B cell (primary cell): Measurements from ENCODE around the gene ERAP2. TPM values are rescaled to one million over a fixed set of nuclear protein-coding genes. Genes with fewer than 3 reads are reported as not detected.

Experiments
- ATAC-seq: fragments of 200-7000 bp; cut with Tn5 transposase; one replicate; pipeline ENCODE4 v1.10.0; 2021; ENCODE audit warnings: low read depth, mild to moderate bottlenecking, moderate number of reproducible peaks, moderate library complexity
- CTCF ChIA-PET: fragments of 350-600 bp; sonication (Branson Sonifier 250); formaldehyde crosslinking; loops from one replicate; lab custom pipeline; 2021; ENCODE audit warnings: antibody characterized with exemption, inconsistent platforms; lab: Charles Lee
- POLR2A ChIA-PET: fragments of 350-600 bp; sonication (Branson Sonifier 250); formaldehyde crosslinking; loops from one replicate; lab custom pipeline; 2021; ENCODE audit warnings: antibody characterized with exemption; lab: Charles Lee
- DNase-seq: peaks from one replicate; pipeline ENCODE4 v3.0.0; 2013
- H2AFZ ChIP-seq: 2 replicates; pipeline ENCODE4 v1.6.1; 2012; ENCODE audit warnings: mild to moderate bottlenecking, low read depth, low read length; ENCODE audit not compliant: insufficient read depth, poor library complexity, severe bottlenecking
- H3K27ac ChIP-seq, 2 donors: 1 replicate in 1 of 2; 2 replicates in 1 of 2; pipeline ENCODE4 v1.5.1; 2012 to 2013; ENCODE audit warnings: low read length in 2 of 2, mild to moderate bottlenecking in 2 of 2, moderate library complexity in 1 of 2
- H3K27me3 ChIP-seq, 4 experiments: fragments of 200-600 bp in 1 of 4; sonication (generic) in 1 of 4; replicated peaks in 1 of 4; 1 replicate in 2 of 4; 2 replicates in 2 of 4; pipeline versions ENCODE4 v1.6.1 to v1.7.0; 2013 to 2016; ENCODE audit warnings: low read length in 3 of 4, mild to moderate bottlenecking in 2 of 4, mixed read lengths in 1 of 4, moderate library complexity in 1 of 4; ENCODE audit not compliant: insufficient read depth in 4 of 4, control insufficient read depth in 3 of 4; ENCODE audit errors: control extremely low read depth in 1 of 4
- H3K36me3 ChIP-seq, 2 experiments: replicated peaks in 1 of 2; 1 replicate in 1 of 2; 2 replicates in 1 of 2; pipeline versions ENCODE4 v1.6.1 to v1.7.1; 2013; ENCODE audit warnings: low read length in 1 of 2; ENCODE audit not compliant: insufficient read depth in 2 of 2, control insufficient read depth in 1 of 2; ENCODE audit errors: control extremely low read depth in 1 of 2, extremely low read depth in 1 of 2
- H3K4me1 ChIP-seq, 2 donors: fragments of 200-600 bp in 1 of 2; sonication (generic) in 1 of 2; 1 replicate in 1 of 2; 2 replicates in 1 of 2; pipeline versions ENCODE4 v1.5.1 to v1.6.1; 2013 to 2017; ENCODE audit warnings: low read length in 2 of 2; ENCODE audit not compliant: control insufficient read depth in 2 of 2, insufficient read depth in 2 of 2
- H3K4me2 ChIP-seq: replicated peaks from 2 replicates; pipeline ENCODE3; 2012; ENCODE audit warnings: mild to moderate bottlenecking, low read depth, low read length; ENCODE audit not compliant: poor library complexity, severe bottlenecking
- H3K4me3 ChIP-seq, 5 experiments: fragments of 200-600 bp in 1 of 5; sonication (generic) in 1 of 5; 1 replicate in 3 of 5; 2 replicates in 2 of 5; pipeline versions ENCODE4 v1.5.1 to v1.7.0; 2011 to 2016; ENCODE audit warnings: low read length in 4 of 5, mild to moderate bottlenecking in 4 of 5, low read depth in 2 of 5, control low read depth in 1 of 5, moderate library complexity in 1 of 5; ENCODE audit not compliant: insufficient read depth in 1 of 5; ENCODE audit errors: control extremely low read depth in 1 of 5, extremely low read depth in 1 of 5
- H3K79me2 ChIP-seq: fragments of 200-600 bp; sonication (generic); one replicate; pipeline ENCODE4 v1.6.0; 2016; ENCODE audit warnings: low read length; ENCODE audit not compliant: control insufficient read depth, insufficient read depth
- H3K9ac ChIP-seq: fragments of 200-600 bp; sonication (generic); 2 replicates; pipeline ENCODE4 v1.6.1; 2017; ENCODE audit warnings: mild to moderate bottlenecking, low read length, moderate library complexity
- H3K9me3 ChIP-seq, 3 donors: one replicate each; pipeline versions ENCODE4 v1.6.1 to v1.7.1; 2013; ENCODE audit warnings: low read length in 2 of 3; ENCODE audit not compliant: control insufficient read depth in 2 of 3, insufficient read depth in 1 of 3; ENCODE audit errors: control extremely low read depth in 1 of 3
- H4K20me1 ChIP-seq: 2 replicates; pipeline ENCODE4 v1.6.0; 2012; ENCODE audit warnings: mild to moderate bottlenecking, low read length; ENCODE audit not compliant: insufficient read depth, control insufficient read depth, poor library complexity, severe bottlenecking
- H3K27ac Mint-ChIP-seq: one replicate; pipeline ENCODE4 v1.8.0; 2021; ENCODE audit warnings: mixed read lengths
- H3K27me3 Mint-ChIP-seq: one replicate; pipeline ENCODE4 v1.8.0; 2021; ENCODE audit warnings: mixed read lengths
- H3K4me1 Mint-ChIP-seq: one replicate; pipeline ENCODE4 v1.8.0; 2021; ENCODE audit warnings: mixed read lengths
- H3K4me3 Mint-ChIP-seq: one replicate; pipeline ENCODE4 v1.8.0; 2021; ENCODE audit warnings: mixed read lengths
- H3K9me3 Mint-ChIP-seq: one replicate; pipeline ENCODE4 v1.8.0; 2022; ENCODE audit warnings: mixed read lengths; ENCODE audit not compliant: insufficient read depth
- CTCF ChIP-seq: fragments of 200-600 bp; IDR thresholded peaks from one replicate; pipeline ENCODE4 v1.8.0; 2022; ENCODE audit warnings: antibody characterized with exemption, mild to moderate bottlenecking
- EZH2 ChIP-seq: IDR thresholded peaks from 2 replicates; pipeline ENCODE4 v1.6.1; 2012; ENCODE audit warnings: borderline replicate concordance, low read depth, mild to moderate bottlenecking, moderate library complexity, low read length; ENCODE audit not compliant: insufficient read depth, poor library complexity, severe bottlenecking
- WGBS: methylation state at CpG from one replicate; pipeline ENCODE4 v1.1.5; 2013; ENCODE audit warnings: missing lambda C conversion rate; ENCODE audit not compliant: insufficient coverage; 5-methylcytosine and 5-hydroxymethylcytosine counted together
- intact Hi-C: fragments of 100-400 bp; cut with micrococcal nuclease; formaldehyde crosslinking; loops from one replicate; pipeline ENCODE4 v1.10.0; 2022
- polyA plus RNA-seq: library from polyadenylated mRNA; depleted of rRNA; stranded (reverse); fragments of >200 nt; gene quantifications from 2 replicates; pipeline ENCODE4 v1.2.3, GENCODE V29; 2012
- total RNA-seq, 2 donors: library from RNA; stranded (reverse); fragments of 120-200 nt in 1 of 2; gene quantifications; 1 replicate in 1 of 2; 2 replicates in 1 of 2; pipeline versions ENCODE4 v1.2.3 to v1.2.4, GENCODE V29; 2013 to 2022

Gene ERAP2
- total and polyA plus RNA-seq, 2 donors (not counting 1 experiment from before 2014, with no cell fraction given), result 18.5 to 74.2 TPM

DNA sequence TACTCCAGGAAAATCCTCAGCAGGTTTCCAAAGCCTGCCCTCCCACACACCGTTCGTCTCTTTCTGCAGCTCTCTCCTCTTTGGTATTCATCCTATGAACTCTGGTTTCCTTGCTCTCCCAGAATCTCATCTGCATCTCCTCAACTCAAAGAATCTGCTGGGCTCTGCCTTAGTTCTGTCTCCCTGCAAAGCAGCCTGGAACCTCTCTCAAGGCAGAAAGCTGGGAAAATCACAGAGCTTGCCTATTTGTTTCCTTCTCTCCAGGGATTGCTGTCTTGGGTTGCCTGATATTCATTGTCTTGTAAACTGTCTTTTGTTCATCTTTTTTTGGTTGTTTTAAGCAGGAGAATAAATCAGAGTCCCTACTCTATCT is 5.3 kb upstream of the ERAP2 start:
- Histone ChIP-seq H3K4me1 (peaks cover 38 to 44% of the 10 kb centered on the region in 2 donors), H3K27me3 (no peaks in the 10 kb centered on the region), H4K20me1 (no peaks in the 10 kb centered on the region), H3K27ac (peak overlapping the region in 1 of 2 donors; percentile 62), H2AFZ (peak overlapping the region; percentile 62), H3K4me2 (peak overlapping the region; percentile 48), H3K36me3 (no peaks in the 10 kb centered on the region), H3K9me3 (no peaks in the 10 kb centered on the region), H3K9ac (peak overlapping the region; percentile 16), H3K79me2 (peaks cover 20% of the 10 kb centered on the region), H3K4me3 (no peak overlapping the region)
- intact Hi-C loops, result loop anchor here (5.0 to 10.0 kb wide), 3 partner anchors 126 to 1904 kb away; partner anchors contain the start of genes RGMB and RIOK2
- H3K4me3 Mint-ChIP-seq, result peak overlapping the region; percentile 70
- no peak for TF ChIP-seq CTCF
- TF ChIP-seq EZH2, result no peak
- no peaks in the 10 kb centered on the region for H3K9me3 Mint-ChIP-seq
- ChIA-PET POLR2A (interaction anchor here (1.3 kb wide), 1 partner anchor 26 kb away, joined by 3 read pairs; no protein-coding TSS in a partner anchor), CTCF (interaction anchor here (1.1 to 13.0 kb wide), 11 partner anchors 13 to 290 kb away, joined by 3 to 288 read pairs (median 4); partner anchors contain the start of genes LIX1 and LNPEP)
- no peak for ATAC-seq
- peaks cover 62% of the 10 kb centered on the region for H3K4me1 Mint-ChIP-seq
- DNase-seq, result no peak
- no peaks in the 10 kb centered on the region for H3K27me3 Mint-ChIP-seq
- H3K27ac Mint-ChIP-seq, result peak overlapping the region; percentile 68
- 54% methylated on average over 2 of the region's 2 CpGs for WGBS

GRCh38 chr5:96871686-96872085 is 4.6 kb upstream of the ERAP2 start:
- ChIA-PET POLR2A (interaction anchor here (1.0 to 1.3 kb wide), 2 partner anchors 14 to 25 kb away, joined by 3 read pairs; no protein-coding TSS in a partner anchor), CTCF (interaction anchor here (1.0 to 13.0 kb wide), 11 partner anchors 12 to 289 kb away, joined by 3 to 288 read pairs (median 4); partner anchors contain the start of genes LIX1 and LNPEP)
- peak overlapping the region; percentile 48 for H3K4me2 ChIP-seq
- no peaks in the 10 kb centered on the region for H3K27me3 ChIP-seq
- Mint-ChIP-seq H3K4me3 (peak overlapping the region; percentile 40), H3K4me1 (peaks cover 67% of the 10 kb centered on the region), H3K9me3 (no peaks in the 10 kb centered on the region), H3K27me3 (no peaks in the 10 kb centered on the region), H3K27ac (peak overlapping the region; percentile 47)
- H4K20me1 ChIP-seq, result no peaks in the 10 kb centered on the region
- H3K4me1 ChIP-seq, result peaks cover 40 to 44% of the 10 kb centered on the region in 2 donors
- TF ChIP-seq EZH2 (no peak), CTCF (no peak)
- H3K9ac ChIP-seq, result peak overlapping the region; percentile 6
- no peak for ATAC-seq
- H3K4me3 ChIP-seq, result peak overlapping the region in 1 of 5 experiments; percentile 13
- no CpG with 5 or more reads among the region's 1 CpG for WGBS
- peak overlapping the region in 1 of 2 donors; percentile 62 for H3K27ac ChIP-seq
- no peaks in the 10 kb centered on the region for H3K36me3 ChIP-seq
- H3K9me3 ChIP-seq, result no peaks in the 10 kb centered on the region
- intact Hi-C loops, result loop anchor here (5.0 to 10.0 kb wide), 3 partner anchors 126 to 1903 kb away; partner anchors contain the start of genes RGMB and RIOK2
- H3K79me2 ChIP-seq, result peaks cover 27% of the 10 kb centered on the region
- no peak for DNase-seq
- peak overlapping the region; percentile 62 for H2AFZ ChIP-seq
